Measurements from ENCODE around the gene TSLP.

TSLP gene

DNA sequence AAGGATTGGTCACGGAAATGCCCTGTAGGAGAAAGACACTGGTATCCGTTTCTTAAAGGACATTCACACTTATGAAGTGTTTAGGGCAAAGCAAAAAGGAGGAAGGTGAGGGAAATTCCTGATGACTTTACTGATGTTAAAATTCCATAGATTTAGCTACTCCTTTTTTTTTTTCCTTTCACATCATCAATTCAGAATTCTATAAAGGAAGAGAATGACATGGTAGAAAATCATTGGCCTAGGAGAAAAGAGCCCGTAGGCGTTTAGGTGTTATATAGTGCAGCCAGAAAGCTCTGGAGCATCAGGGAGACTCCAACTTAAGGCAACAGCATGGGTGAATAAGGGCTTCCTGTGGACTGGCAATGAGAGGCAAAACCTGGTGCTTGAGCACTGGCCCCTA is at the start of gene TSLP:
Gene TSLP, plus strand, starts transcription at position 301 of the 400 bp plus-strand sequence. CDS start 178 bp downstream, outside the sequence.
- no peak for DNase-seq (ENCODE audit: low spot score)
- in situ Hi-C loops (cut with MboI; ENCODE audit: low sequenced_read_pairs, unreplicated experiment): loop anchor here (25.0 kb wide), 1 partner anchor 309 kb away; no protein-coding TSS in a partner anchor
- TF ChIP-seq, protein P1, sequence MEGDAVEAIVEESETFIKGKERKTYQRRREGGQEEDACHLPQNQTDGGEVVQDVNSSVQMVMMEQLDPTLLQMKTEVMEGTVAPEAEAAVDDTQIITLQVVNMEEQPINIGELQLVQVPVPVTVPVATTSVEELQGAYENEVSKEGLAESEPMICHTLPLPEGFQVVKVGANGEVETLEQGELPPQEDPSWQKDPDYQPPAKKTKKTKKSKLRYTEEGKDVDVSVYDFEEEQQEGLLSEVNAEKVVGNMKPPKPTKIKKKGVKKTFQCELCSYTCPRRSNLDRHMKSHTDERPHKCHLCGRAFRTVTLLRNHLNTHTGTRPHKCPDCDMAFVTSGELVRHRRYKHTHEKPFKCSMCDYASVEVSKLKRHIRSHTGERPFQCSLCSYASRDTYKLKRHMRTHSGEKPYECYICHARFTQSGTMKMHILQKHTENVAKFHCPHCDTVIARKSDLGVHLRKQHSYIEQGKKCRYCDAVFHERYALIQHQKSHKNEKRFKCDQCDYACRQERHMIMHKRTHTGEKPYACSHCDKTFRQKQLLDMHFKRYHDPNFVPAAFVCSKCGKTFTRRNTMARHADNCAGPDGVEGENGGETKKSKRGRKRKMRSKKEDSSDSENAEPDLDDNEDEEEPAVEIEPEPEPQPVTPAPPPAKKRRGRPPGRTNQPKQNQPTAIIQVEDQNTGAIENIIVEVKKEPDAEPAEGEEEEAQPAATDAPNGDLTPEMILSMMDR (IDR thresholded peaks at IDR 0.05; ENCODE audit: borderline replicate concordance, control extremely low read depth, extremely low read depth, insufficient read depth, missing control alignments): no peak

GRCh38 chr5:111022301-111022700 is 49.2 kb upstream of the TSLP start:
- TF ChIP-seq, protein P1 (IDR thresholded peaks at IDR 0.05; ENCODE audit: borderline replicate concordance, control extremely low read depth, extremely low read depth, insufficient read depth, missing control alignments): no peak
- in situ Hi-C loops (cut with MboI; ENCODE audit: low sequenced_read_pairs, unreplicated experiment): no loop called here
- DNase-seq (ENCODE audit: low spot score): no peak

DNA sequence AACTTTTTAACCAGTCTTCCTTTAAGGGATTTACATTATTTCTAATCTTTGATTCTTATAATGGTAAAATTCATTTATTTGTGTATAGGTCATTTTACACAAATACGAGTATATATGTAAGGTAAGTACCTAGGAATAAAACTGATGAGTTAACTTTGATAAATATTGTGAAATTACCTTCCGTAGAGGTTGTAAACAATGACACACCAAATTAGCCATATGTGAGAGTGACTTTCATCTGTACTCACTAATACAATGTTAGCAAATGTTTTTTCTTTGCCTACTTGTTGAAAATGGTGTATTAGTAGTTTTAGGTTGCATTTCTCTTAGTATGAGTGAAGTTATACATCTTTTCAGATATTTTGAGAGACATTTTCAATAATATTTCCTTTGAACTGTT is 42.6 kb upstream of the TSLP start:
- TF ChIP-seq, protein P1 (IDR thresholded peaks at IDR 0.05; ENCODE audit: borderline replicate concordance, control extremely low read depth, extremely low read depth, insufficient read depth, missing control alignments): no peak
- DNase-seq (ENCODE audit: low spot score): no peak
- in situ Hi-C loops (cut with MboI; ENCODE audit: low sequenced_read_pairs, unreplicated experiment): no loop called here

GRCh38 chr5:111043712-111044506 is 27.6 kb upstream of the TSLP start:
- TF ChIP-seq, protein P1 (IDR thresholded peaks at IDR 0.05; ENCODE audit: borderline replicate concordance, control extremely low read depth, extremely low read depth, insufficient read depth, missing control alignments): no peak
- DNase-seq (ENCODE audit: low spot score): no peak
- in situ Hi-C loops (cut with MboI; ENCODE audit: low sequenced_read_pairs, unreplicated experiment): no loop called here

DNA sequence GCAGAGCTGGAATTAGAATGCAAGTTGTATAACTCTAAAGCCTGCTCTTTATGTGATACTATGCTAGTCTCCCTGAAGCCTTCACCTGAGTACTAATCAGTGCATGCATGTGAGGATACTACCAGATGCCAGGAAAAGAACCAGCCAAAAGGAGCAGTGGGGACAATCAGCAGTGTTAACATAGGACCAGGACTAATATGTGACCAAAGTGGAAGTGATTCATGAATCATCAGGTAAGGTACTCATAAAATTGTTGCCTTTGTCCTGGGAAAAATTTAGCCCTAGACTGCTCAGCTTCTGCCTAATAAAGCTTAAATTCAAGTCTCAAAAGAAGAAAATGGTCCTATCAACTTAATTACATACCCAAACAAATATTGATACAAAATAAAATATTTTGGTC is 13.4 kb upstream of the TSLP start:
- no peak for DNase-seq (ENCODE audit: low spot score)
- in situ Hi-C loops (cut with MboI; ENCODE audit: low sequenced_read_pairs, unreplicated experiment): loop anchor here (25.0 kb wide), 1 partner anchor 296 kb away; no protein-coding TSS in a partner anchor
- TF ChIP-seq, protein P1 (IDR thresholded peaks at IDR 0.05; ENCODE audit: borderline replicate concordance, control extremely low read depth, extremely low read depth, insufficient read depth, missing control alignments): no peak

DNA sequence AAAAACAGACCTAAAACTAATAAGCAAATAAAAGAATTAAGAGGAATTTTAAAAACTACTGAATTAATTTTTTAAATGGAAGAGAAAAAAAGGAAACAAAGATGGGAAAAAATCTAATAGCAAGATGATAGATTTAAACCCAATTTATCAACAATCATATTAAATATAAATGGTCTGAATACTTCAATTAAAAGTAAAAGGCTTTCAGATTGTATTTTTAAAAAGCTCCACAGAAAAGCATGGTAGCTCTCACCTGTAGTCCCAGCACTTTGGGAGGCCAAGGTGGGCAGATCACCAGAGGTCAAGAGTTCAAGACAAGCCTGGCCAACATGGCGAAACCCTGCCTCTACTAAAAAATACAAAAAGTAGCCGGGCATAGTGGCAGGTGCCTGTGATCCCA is 11.3 kb upstream of the TSLP start:
- no peak for DNase-seq (ENCODE audit: low spot score)
- in situ Hi-C loops (cut with MboI; ENCODE audit: low sequenced_read_pairs, unreplicated experiment): loop anchor here (25.0 kb wide), 1 partner anchor 298 kb away; no protein-coding TSS in a partner anchor

More for the DNA sequence above, 11.3 kb upstream of the TSLP start:
- TF ChIP-seq, protein P1 (IDR thresholded peaks at IDR 0.05; ENCODE audit: borderline replicate concordance, control extremely low read depth, extremely low read depth, insufficient read depth, missing control alignments): no peak
